ENCODE measurements around the gene ANP32A.

DNA sequence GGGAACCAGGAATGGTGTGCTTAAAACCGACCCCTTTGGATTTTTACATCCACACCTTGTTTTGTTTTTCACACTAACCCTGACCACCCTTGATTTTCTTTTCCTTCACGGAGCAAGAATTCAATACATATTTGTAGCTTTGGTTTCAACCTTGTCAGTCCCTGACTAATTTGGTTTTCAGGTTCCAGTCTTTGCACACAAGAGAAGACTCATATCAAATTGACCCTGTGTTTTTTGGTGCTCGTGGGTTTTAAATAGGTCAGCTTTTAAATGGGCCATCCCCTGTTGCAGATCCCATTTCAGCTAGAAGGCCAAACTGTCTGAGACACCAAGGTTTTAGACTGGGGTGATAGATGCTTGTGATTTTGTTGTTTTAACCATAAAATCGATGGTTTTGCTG, 26.4 kb downstream of the ANP32A start:
- TF ChIP-seq POLR2A (IDR thresholded peaks at IDR 0.05) (no peak), POLR2AphosphoS5 (IDR thresholded peaks at IDR 0.05) (no peak)
